Measurements from ENCODE around the gene PDK3. TPM values are rescaled to one million over a fixed set of nuclear protein-coding genes. Genes with fewer than 3 reads are reported as not detected.

The PDK3 gene
- total RNA-seq, 1 donor from 2014 or later, result 26.4 TPM

DNA sequence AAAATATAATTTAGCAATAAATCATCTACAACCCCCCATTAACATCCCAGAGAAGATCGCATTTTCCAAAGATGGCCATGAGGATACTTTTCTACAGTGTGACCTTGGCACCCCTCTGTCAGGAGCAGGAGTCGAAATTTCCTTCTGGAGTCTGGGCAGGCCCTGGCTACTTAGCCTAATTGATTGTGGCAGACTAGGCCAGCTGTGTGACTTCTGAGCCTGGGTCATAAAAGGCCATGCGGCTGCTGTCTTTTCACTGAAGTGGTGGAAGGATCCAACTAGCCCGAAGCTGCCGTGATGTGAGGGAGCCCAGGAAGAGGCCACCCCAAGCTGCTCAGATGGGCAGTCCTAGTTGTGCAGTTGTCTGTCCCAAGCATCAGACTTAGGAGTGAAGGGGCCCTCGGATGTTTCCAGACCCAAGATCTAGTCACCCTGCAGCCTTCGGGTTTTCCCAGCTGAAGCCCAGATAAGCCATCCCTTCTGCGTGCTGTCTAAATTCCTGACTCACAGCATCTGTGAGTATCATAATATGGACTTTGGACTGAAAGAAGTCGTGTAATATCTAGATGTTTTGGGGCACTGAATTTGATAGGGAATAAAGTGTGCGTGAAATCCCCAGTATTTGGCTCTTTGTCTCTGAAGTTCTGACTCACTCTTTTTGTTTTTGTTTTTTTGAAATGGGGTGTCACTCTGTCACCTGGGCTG lies 21.0 kb downstream of the PDK3 start:
- no peak for DNase-seq (ENCODE audit: low spot score)
- Mint-ChIP-seq H3K27me3 (ENCODE audit: low read depth) (no peaks in the 10 kb centered on the region), H3K27ac (no peak overlapping the region), H3K4me1 (ENCODE audit: low read depth) (peaks cover 9% of the 10 kb centered on the region), H3K4me3 (ENCODE audit: low read depth) (no peak overlapping the region), H3K9me3 (no peaks in the 10 kb centered on the region), H3K36me3 (ENCODE audit: low read depth) (peaks cover 14% of the 10 kb centered on the region)
- intact Hi-C loops (cut with micrococcal nuclease), result no loop called here

DNA sequence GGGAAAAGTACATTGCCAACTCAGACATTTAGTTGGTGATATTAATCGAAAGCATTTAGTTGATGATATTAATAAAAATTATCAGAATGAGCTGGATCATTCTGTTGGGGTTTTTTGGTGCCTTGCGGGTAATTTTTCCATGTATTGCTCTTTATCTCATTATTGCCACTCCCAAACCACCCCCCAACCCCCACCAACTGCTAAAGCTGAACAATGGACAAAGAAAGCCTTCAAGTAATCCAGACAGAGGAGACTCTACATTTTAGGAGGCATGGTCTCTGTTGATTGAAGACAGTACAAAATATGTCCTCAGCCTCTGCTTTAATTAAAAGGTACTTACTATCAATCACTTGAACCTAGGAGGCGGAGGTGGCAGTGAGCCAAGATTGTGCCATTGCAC lies 22.5 kb downstream of the PDK3 start:
- no peak for DNase-seq (ENCODE audit: low spot score)
- intact Hi-C loops (cut with micrococcal nuclease), result no loop called here

DNA sequence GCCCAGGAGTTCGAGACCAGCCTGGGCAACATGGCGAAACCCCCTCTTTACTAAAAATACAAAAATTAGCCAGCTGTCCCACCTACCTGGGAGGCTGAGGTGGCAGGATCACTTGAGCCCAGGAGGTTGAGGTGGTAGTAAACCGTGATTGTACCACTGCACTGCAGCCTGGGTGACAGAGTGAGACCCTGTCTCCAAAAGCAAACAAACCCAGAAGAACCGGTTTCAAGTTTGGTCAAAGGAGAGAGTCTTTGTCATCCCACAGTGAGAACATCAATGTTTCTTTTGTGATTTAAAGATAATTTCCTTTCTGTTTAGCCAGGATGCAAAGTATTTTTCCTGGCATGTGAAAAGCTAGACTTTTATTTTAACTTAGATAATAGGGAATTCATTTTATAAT lies 26.7 kb downstream of the PDK3 start:
- DNase-seq (ENCODE audit: low spot score), result no peak
- Mint-ChIP-seq H3K27ac (no peak overlapping the region), H3K36me3 (ENCODE audit: low read depth) (peaks cover 16% of the 10 kb centered on the region), H3K27me3 (ENCODE audit: low read depth) (no peaks in the 10 kb centered on the region), H3K4me3 (ENCODE audit: low read depth) (no peak overlapping the region), H3K4me1 (ENCODE audit: low read depth) (peaks cover 20% of the 10 kb centered on the region), H3K9me3 (no peaks in the 10 kb centered on the region)
- intact Hi-C loops (cut with micrococcal nuclease), result no loop called here

More for the DNA sequence above, 22.5 kb downstream of the PDK3 start:
- H3K27ac Mint-ChIP-seq, result no peak overlapping the region
- H3K4me1 Mint-ChIP-seq (ENCODE audit: low read depth), result peaks cover 2% of the 10 kb centered on the region
- no peak overlapping the region for H3K4me3 Mint-ChIP-seq (ENCODE audit: low read depth)
- peaks cover 7% of the 10 kb centered on the region for H3K36me3 Mint-ChIP-seq (ENCODE audit: low read depth)
- no peaks in the 10 kb centered on the region for H3K9me3 Mint-ChIP-seq
- no peaks in the 10 kb centered on the region for H3K27me3 Mint-ChIP-seq (ENCODE audit: low read depth)

DNA sequence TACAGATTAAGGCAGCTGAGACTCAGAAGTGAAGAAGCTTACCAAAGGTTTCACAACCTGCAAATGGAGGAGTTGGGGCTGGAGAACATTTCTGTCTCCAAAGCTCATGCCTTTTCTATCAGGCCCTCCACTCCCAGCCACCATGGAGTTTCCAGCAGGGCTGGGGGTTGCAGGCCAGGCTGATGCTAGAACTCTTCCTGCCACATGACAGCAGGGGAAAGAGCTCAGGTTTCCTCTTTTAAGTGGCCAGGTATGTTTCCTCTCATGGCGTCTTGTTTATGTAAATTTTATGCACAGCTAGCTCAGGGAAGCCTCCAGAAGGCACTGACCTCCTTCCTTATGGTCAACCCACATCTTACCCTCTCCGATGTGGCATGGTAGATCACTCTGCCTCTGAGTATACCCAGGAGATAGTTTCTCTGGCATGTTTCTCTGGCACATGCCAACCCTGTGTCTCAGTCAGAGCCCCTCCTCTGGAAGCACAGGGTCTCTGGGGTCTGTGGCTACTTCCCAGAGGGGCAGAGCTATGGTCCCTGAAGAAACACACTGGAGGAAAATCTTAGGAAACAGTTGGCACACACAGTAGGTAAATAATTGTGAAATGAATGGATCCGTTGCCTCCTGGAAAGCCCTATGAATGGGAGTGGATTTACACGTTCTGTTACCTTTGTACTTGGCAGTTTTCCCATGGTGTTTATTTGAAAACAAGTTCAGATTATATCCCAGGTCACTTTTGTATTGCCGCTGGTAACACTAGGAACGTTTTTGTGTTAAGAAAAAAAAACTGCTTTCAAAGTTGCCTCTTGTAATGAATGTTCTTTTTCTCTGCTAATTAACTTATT lies 28.9 kb downstream of the PDK3 start:
- H3K36me3 Mint-ChIP-seq (ENCODE audit: low read depth), result peaks cover 14% of the 10 kb centered on the region
- intact Hi-C loops (cut with micrococcal nuclease), result no loop called here
- H3K4me3 Mint-ChIP-seq (ENCODE audit: low read depth), result no peak overlapping the region
- H3K9me3 Mint-ChIP-seq, result no peaks in the 10 kb centered on the region
- H3K27me3 Mint-ChIP-seq (ENCODE audit: low read depth), result no peaks in the 10 kb centered on the region
- H3K4me1 Mint-ChIP-seq (ENCODE audit: low read depth), result peaks cover 25% of the 10 kb centered on the region
- H3K27ac Mint-ChIP-seq, result no peak overlapping the region
- no peak for DNase-seq (ENCODE audit: low spot score)

DNA sequence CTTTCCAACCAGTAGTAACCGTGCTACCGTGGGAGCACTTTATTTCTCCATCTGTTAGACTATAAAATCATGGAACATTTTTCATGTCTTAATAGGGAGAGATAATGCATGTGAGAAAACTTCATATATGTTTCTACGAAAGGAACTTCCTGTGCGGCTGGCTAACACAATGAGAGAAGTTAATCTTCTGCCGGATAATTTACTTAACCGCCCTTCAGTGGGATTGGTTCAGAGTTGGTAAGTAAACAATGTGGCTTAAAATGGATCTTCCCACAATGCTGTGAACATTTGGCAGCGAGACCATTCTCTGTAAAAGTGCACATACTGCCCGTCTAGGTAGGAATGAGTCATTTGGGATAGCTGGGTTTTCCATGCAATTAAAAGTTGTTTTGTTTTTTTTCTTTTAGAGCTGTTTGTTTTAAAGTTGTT lies 29.6 kb downstream of the PDK3 start:
- Mint-ChIP-seq H3K4me1 (ENCODE audit: low read depth) (peaks cover 25% of the 10 kb centered on the region), H3K27me3 (ENCODE audit: low read depth) (no peaks in the 10 kb centered on the region)
- intact Hi-C loops (cut with micrococcal nuclease), result no loop called here

DNA sequence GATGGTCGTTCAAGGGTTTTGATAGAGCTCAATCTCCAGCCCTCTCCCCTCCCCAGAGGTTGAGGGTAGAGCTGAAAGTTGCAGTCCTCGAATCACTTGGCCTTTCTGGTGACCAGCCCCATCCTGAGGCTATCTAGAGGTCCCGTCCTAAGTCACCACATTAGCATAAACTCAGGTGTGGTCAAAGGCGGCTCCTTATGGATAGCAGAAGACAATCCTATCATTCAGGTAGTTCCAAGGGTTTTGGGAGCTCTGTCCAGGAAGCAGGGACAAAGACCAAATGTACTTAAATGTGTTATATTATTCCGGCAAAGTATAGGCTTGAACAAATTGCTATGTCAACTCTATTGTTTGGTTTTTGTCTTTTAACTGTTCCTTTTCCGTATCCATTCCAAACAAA lies 30.6 kb downstream of the PDK3 start:
- no peak for DNase-seq (ENCODE audit: low spot score)
- no peak overlapping the region for H3K4me3 Mint-ChIP-seq (ENCODE audit: low read depth)
- no peaks in the 10 kb centered on the region for H3K9me3 Mint-ChIP-seq
- intact Hi-C loops (cut with micrococcal nuclease), result no loop called here
- H3K27me3 Mint-ChIP-seq (ENCODE audit: low read depth), result no peaks in the 10 kb centered on the region
- H3K36me3 Mint-ChIP-seq (ENCODE audit: low read depth), result peaks cover 23% of the 10 kb centered on the region
- H3K4me1 Mint-ChIP-seq (ENCODE audit: low read depth), result peaks cover 25% of the 10 kb centered on the region
- H3K27ac Mint-ChIP-seq, result no peak overlapping the region

More for the DNA sequence above, 29.6 kb downstream of the PDK3 start:
- Mint-ChIP-seq H3K9me3 (no peaks in the 10 kb centered on the region), H3K4me3 (ENCODE audit: low read depth) (no peak overlapping the region), H3K27ac (peak overlapping the region; percentile 16), H3K36me3 (ENCODE audit: low read depth) (peaks cover 16% of the 10 kb centered on the region)
- DNase-seq (ENCODE audit: low spot score), result no peak

DNA sequence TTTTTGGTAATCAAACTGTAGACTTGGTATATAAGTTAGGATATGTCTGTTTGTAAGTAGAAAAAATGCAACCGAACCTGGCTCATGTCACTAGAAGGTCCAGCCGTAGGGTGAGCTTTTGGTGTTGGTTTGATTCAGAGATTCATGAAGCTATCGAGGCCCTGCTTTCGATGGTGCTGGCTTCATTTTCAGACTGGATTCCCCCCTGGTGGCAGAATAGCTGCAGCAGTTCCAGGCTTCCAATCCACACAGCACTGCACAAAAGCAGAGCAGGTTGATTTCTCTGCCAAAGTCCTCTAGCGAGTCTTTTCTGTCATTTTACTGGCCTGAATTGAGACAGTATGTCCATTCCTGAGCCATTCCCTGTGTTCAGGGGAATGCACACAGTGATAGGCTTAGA lies 33.1 kb downstream of the PDK3 start:
- Mint-ChIP-seq H3K9me3 (no peaks in the 10 kb centered on the region), H3K27me3 (ENCODE audit: low read depth) (no peaks in the 10 kb centered on the region), H3K36me3 (ENCODE audit: low read depth) (peaks cover 22% of the 10 kb centered on the region), H3K27ac (no peak overlapping the region), H3K4me1 (ENCODE audit: low read depth) (peaks cover 23% of the 10 kb centered on the region), H3K4me3 (ENCODE audit: low read depth) (no peak overlapping the region)
- intact Hi-C loops (cut with micrococcal nuclease), result loop anchor here (2.0 kb wide), 2 partner anchors 17 to 31 kb away; no protein-coding TSS in a partner anchor
- DNase-seq (ENCODE audit: low spot score), result no peak

DNA sequence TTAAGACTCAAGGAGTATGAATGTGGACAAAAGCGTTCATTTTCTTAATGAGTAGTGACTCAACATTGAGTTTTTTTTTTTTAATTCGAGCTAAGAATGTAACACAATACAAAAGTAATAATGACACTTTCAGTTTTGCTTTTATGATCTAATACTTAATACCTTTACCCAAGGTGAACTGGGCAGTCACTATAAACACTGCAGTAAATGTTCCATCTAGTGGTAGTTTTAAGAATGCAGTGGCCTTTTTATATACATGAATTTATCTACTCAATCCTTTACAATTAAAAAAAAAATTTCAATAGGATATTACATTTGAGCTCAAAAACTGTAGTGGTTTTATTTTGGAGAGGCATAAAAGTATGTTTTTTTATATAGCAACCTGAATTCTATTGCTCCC lies 33.9 kb downstream of the PDK3 start:
- intact Hi-C loops (cut with micrococcal nuclease), result loop anchor here (1.0 to 2.0 kb wide), 3 partner anchors 18 to 104 kb away; no protein-coding TSS in a partner anchor
- Mint-ChIP-seq H3K4me3 (ENCODE audit: low read depth) (no peak overlapping the region), H3K36me3 (ENCODE audit: low read depth) (peaks cover 18% of the 10 kb centered on the region)

DNA sequence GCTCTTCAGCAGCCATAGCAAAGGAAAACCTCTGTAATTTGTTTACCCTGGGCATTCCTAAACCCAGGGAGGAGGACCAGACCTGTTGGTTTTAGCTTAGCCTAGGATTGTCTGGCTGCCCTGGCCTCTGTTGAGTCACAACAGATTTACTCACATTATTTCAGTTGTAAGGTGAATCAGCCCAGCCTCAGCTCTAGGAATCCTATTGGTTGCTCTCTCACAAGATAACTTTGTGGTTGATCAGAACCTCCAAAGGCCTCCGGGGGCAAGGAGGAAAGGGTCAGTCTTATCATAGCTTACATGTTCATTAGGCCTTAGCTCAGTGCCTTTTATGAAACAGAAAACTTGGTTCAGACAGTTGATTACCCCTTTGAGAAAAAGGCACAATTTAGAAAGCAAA lies 41.0 kb downstream of the PDK3 start:
- peak overlapping the region; percentile 17 for H3K4me3 Mint-ChIP-seq (ENCODE audit: low read depth)
- intact Hi-C loops (cut with micrococcal nuclease), result loop anchor here (1.0 kb wide), 1 partner anchor 26 kb away; no protein-coding TSS in a partner anchor
- peaks cover 51% of the 10 kb centered on the region for H3K36me3 Mint-ChIP-seq (ENCODE audit: low read depth)
- no peaks in the 10 kb centered on the region for H3K9me3 Mint-ChIP-seq
- H3K4me1 Mint-ChIP-seq (ENCODE audit: low read depth), result peaks cover 22% of the 10 kb centered on the region
- DNase-seq (ENCODE audit: low spot score), result peak; percentile 9
- no peaks in the 10 kb centered on the region for H3K27me3 Mint-ChIP-seq (ENCODE audit: low read depth)
- peak overlapping the region; percentile 87 for H3K27ac Mint-ChIP-seq

More for the DNA sequence above, 33.9 kb downstream of the PDK3 start:
- peaks cover 15% of the 10 kb centered on the region for H3K4me1 Mint-ChIP-seq (ENCODE audit: low read depth)
- no peaks in the 10 kb centered on the region for H3K27me3 Mint-ChIP-seq (ENCODE audit: low read depth)
- DNase-seq (ENCODE audit: low spot score), result no peak
- H3K27ac Mint-ChIP-seq, result no peak overlapping the region
- H3K9me3 Mint-ChIP-seq, result no peaks in the 10 kb centered on the region

DNA sequence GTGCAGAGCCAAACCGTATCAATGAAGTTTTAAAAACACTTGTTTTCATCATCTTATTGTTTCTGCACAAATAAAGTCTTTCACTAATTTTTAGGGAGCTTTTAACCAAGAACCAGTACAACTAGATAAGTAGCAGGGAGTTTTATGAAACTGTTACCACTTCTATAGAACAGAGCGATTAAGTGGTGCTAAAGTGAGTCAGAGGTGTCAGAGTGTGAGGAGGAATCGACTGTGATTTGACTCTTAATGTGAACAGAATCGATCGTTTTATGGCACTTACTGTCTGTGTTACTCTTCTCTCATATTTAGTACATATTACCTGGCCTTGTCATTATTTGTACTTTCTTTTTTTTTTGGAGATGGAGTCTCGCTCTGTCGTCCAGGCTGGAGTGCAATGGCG lies 43.3 kb downstream of the PDK3 start:
- no peak overlapping the region for H3K27ac Mint-ChIP-seq
- intact Hi-C loops (cut with micrococcal nuclease), result no loop called here
- DNase-seq (ENCODE audit: low spot score), result no peak
- H3K36me3 Mint-ChIP-seq (ENCODE audit: low read depth), result peaks cover 58% of the 10 kb centered on the region
- peaks cover 29% of the 10 kb centered on the region for H3K4me1 Mint-ChIP-seq (ENCODE audit: low read depth)
- no peak overlapping the region for H3K4me3 Mint-ChIP-seq (ENCODE audit: low read depth)
- H3K9me3 Mint-ChIP-seq, result no peaks in the 10 kb centered on the region
- no peaks in the 10 kb centered on the region for H3K27me3 Mint-ChIP-seq (ENCODE audit: low read depth)

DNA sequence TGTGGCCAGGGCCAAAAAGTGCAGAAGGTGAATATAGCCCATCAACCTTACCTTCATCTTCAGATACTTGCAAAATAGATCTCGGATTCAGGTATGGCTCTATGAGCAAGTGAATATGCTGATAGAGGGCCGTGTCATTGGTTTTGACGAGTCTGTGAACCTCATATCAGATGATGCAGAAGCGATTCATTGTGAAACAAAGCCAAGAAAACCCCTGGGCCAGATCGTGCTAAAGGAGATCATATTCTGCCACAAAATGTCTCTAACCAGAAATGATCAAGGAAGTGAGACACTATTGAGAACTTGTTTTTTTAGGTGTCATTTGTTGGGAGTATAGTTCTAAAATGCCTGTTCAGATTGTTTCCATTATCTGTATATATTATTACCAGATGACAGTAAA lies 48.3 kb downstream of the PDK3 start:
- H3K4me3 Mint-ChIP-seq (ENCODE audit: low read depth), result no peak overlapping the region
- peaks cover 17% of the 10 kb centered on the region for H3K4me1 Mint-ChIP-seq (ENCODE audit: low read depth)
- intact Hi-C loops (cut with micrococcal nuclease), result loop anchor here (5.0 kb wide), 1 partner anchor 179 kb away; the partner anchor contains the start of gene POLA1
- peak overlapping the region; percentile 44 for H3K27ac Mint-ChIP-seq
- no peaks in the 10 kb centered on the region for H3K9me3 Mint-ChIP-seq
- no peaks in the 10 kb centered on the region for H3K27me3 Mint-ChIP-seq (ENCODE audit: low read depth)
- DNase-seq (ENCODE audit: low spot score), result peak; percentile 12
- H3K36me3 Mint-ChIP-seq (ENCODE audit: low read depth), result peaks cover 42% of the 10 kb centered on the region

DNA sequence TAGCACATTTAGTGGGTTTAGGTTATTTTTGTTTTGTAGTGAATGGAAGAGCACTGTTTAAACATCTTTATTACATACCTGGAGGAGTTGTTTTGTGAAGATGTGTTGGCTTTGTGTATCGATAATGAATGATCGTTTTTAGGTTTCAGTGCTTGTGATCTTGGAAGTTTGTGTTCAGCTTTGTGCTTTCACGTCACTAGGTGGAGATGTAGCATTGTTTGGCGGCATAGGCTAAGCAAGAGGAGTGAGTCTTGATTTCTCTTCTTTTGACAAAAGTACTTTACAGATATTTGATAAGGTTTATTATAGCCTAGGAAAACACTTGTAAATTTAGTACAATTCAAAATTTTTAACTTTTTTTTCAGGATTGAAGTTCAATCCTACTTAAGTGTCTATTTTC lies 50.4 kb downstream of the PDK3 start:
- H3K27ac Mint-ChIP-seq, result no peak overlapping the region
- H3K4me3 Mint-ChIP-seq (ENCODE audit: low read depth), result no peak overlapping the region
- no peaks in the 10 kb centered on the region for H3K27me3 Mint-ChIP-seq (ENCODE audit: low read depth)
- peaks cover 17% of the 10 kb centered on the region for H3K4me1 Mint-ChIP-seq (ENCODE audit: low read depth)
- intact Hi-C loops (cut with micrococcal nuclease), result no loop called here
- H3K9me3 Mint-ChIP-seq, result no peaks in the 10 kb centered on the region
- no peak for DNase-seq (ENCODE audit: low spot score)
- peaks cover 36% of the 10 kb centered on the region for H3K36me3 Mint-ChIP-seq (ENCODE audit: low read depth)

DNA sequence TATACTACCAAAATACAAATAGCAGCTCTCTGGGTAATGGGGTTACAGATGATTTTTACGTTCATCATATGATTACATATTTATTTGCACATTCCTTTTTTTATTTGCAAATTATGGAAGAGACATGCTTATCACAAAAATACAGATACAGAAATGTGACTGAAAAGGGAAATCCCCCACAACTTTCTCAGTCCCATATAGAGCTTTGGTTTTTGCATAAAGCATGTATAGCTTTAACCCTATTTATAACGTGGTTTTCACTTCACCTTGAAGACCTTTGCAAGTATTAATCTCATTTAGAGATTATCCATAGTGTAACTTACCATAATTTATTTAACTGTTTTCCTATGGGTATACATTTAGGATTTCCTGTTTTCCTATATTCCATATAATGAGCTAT lies 55.4 kb downstream of the PDK3 start:
- intact Hi-C loops (cut with micrococcal nuclease), result no loop called here
- no peaks in the 10 kb centered on the region for H3K4me1 Mint-ChIP-seq (ENCODE audit: low read depth)
- no peak overlapping the region for H3K4me3 Mint-ChIP-seq (ENCODE audit: low read depth)
- no peaks in the 10 kb centered on the region for H3K9me3 Mint-ChIP-seq
- peaks cover 22% of the 10 kb centered on the region for H3K36me3 Mint-ChIP-seq (ENCODE audit: low read depth)
- DNase-seq (ENCODE audit: low spot score), result no peak
- no peaks in the 10 kb centered on the region for H3K27me3 Mint-ChIP-seq (ENCODE audit: low read depth)
- no peak overlapping the region for H3K27ac Mint-ChIP-seq

Measured in activated T-helper 2 cell treated with anti-CD3 and anti-CD28 coated beads, Interferon-gamma antibody, Interleukin-2, Interleukin-4, amounts not matched to agents 10 μg/mL and 5 μg/mL and 100 μg/mL, durations not matched to agents 14 hours and 24 hours and 36 hours (primary cell).